Fibroblast of peridontal ligament (primary cell): ENCODE data around the gene CNOT4.

Source experiments
- DNase-seq: peaks from one replicate; pipeline ENCODE4 v3.0.0-alpha.2; 2010; ENCODE audit errors: extremely low read depth

CNOT4 gene

GRCh38 chr7:135509839-135510591 lies at the start of gene CNOT4:
Gene CNOT4, minus strand, starts transcription at chr7:135510102. Its CDS starts 71,771 bp downstream, at chr7:135438331.
- peak; percentile 91 for DNase-seq

GRCh38 chr7:135558881-135559280 lies 49.0 kb upstream of the CNOT4 start:
- DNase-seq = no peak

- DNase-seq = peak; percentile 58
Measured at GRCh38 chr7:135558337-135558767, 48.5 kb upstream of the CNOT4 start.

- peak; percentile 91 for DNase-seq
Measured at GRCh38 chr7:135557455-135558336, 47.8 kb upstream of the CNOT4 start, which contains the start of gene NUP205. Gene NUP205, plus strand, starts transcription at chr7:135557917. Its CDS starts 28 bp downstream, at chr7:135557945.

- no peak for DNase-seq
Measured at GRCh38 chr7:135553346-135553745, 43.4 kb upstream of the CNOT4 start.

- DNase-seq = no peak
Measured at GRCh38 chr7:135552148-135552547, 42.2 kb upstream of the CNOT4 start.

GRCh38 chr7:135550196-135550595 lies 40.3 kb upstream of the CNOT4 start:
- DNase-seq = no peak

- DNase-seq = no peak
Measured at GRCh38 chr7:135541029-135541428, 31.1 kb upstream of the CNOT4 start.

GRCh38 chr7:135539629-135540028 lies 29.7 kb upstream of the CNOT4 start:
- no peak for DNase-seq

- no peak for DNase-seq
Measured at GRCh38 chr7:135538376-135538775, 28.5 kb upstream of the CNOT4 start.

GRCh38 chr7:135537905-135538304 lies 28.0 kb upstream of the CNOT4 start:
- DNase-seq = no peak

GRCh38 chr7:135537453-135537852 lies 27.6 kb upstream of the CNOT4 start:
- no peak for DNase-seq

- DNase-seq = peak; percentile 18
Measured at GRCh38 chr7:135536150-135536549, 26.2 kb upstream of the CNOT4 start.

- DNase-seq = no peak
Measured at GRCh38 chr7:135527025-135527424, 17.1 kb upstream of the CNOT4 start.

- DNase-seq = no peak
Measured at GRCh38 chr7:135525426-135525825, 15.5 kb upstream of the CNOT4 start.

- DNase-seq = no peak
Measured at GRCh38 chr7:135523146-135523545, 13.2 kb upstream of the CNOT4 start.

- DNase-seq = no peak
Measured at GRCh38 chr7:135522509-135522908, 12.6 kb upstream of the CNOT4 start.

- DNase-seq = no peak
Measured at GRCh38 chr7:135519871-135520270, 10.0 kb upstream of the CNOT4 start.

GRCh38 chr7:135519233-135519688 lies 9.4 kb upstream of the CNOT4 start:
- no peak for DNase-seq

GRCh38 chr7:135518748-135519147 lies 8.8 kb upstream of the CNOT4 start:
- no peak for DNase-seq

- DNase-seq = no peak
Measured at GRCh38 chr7:135517060-135517459, 7.2 kb upstream of the CNOT4 start.

GRCh38 chr7:135514856-135515255 lies 5.0 kb upstream of the CNOT4 start:
- DNase-seq = no peak
